ENCODE results near the gene HTR3B. TPM values are rescaled to one million over a fixed set of nuclear protein-coding genes. Genes with fewer than 3 reads are reported as not detected.

Gene HTR3B
- total and polyA plus RNA-seq, 2 of the 4 experiments (the other 2 are of a cell fraction): not detected

DNA sequence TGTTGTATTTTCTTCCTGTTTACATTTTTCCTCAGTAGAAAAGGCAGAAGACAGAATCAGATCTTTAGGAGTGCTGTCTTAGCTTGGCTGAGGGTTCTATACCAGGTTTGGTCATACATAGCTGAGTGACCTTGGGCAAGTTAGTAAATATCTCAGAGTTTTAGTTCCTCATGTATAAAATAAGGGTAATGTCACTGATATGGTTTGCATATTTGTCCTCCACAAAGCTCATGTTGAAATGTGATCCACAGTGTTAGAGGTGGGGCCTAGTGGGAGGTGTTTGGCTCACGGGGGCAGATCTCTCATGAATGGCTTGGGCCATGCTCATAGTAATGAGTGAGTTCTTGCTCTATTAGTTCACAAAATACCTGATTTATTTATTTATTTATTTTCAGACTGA is 62.8 kb downstream of the HTR3B start:
- H2BK15ac ChIP-seq (ENCODE audit: low read depth, low read length): no peak overlapping the region
- no peak overlapping the region for H2BK120ac ChIP-seq (ENCODE audit: low read depth, low read length)
- H3K9me3 ChIP-seq (ENCODE audit: control insufficient read depth, insufficient read depth, low read length): no peaks in the 10 kb centered on the region
- H3K27me3 ChIP-seq (ENCODE audit: control insufficient read depth, insufficient read depth, low read length): no peaks in the 10 kb centered on the region
- H2AK9ac ChIP-seq (replicated peaks; ENCODE audit: low read depth, low read length, poor library complexity): no peak overlapping the region
- no peak overlapping the region for H4K5ac ChIP-seq (ENCODE audit: low read depth, low read length)
- no peak overlapping the region for H4K91ac ChIP-seq (ENCODE audit: insufficient read depth, low read depth, low read length)
- ChIA-PET POLR2A (ENCODE audit: unreplicated experiment) (no interaction called here), CTCF (no interaction called here)
- no peak overlapping the region for H3K4ac ChIP-seq (ENCODE audit: low read depth, low read length)
- H3K4me3 ChIP-seq (ENCODE audit: insufficient read depth, low read depth, low read length): no peak overlapping the region
- BruUV-seq (replicated peaks): no TSS peak
- no peak overlapping the region for H3K23ac ChIP-seq (ENCODE audit: low read depth, low read length)
- no peak overlapping the region for H3K56ac ChIP-seq (ENCODE audit: extremely low read depth, insufficient read depth, low read length)
- no peaks in the 10 kb centered on the region for H3K9me1 ChIP-seq (ENCODE audit: insufficient read depth, low read length)
- H3K4me1 ChIP-seq (ENCODE audit: control insufficient read depth, insufficient read depth, low read length): no peaks in the 10 kb centered on the region
- H2BK5ac ChIP-seq (ENCODE audit: low read depth, low read length, poor library complexity, severe bottlenecking): no peak overlapping the region
- H2BK20ac ChIP-seq (ENCODE audit: low read depth, low read length): no peak overlapping the region
- H4K20me1 ChIP-seq (ENCODE audit: insufficient read depth, low read length): no peaks in the 10 kb centered on the region
- no peak for ATAC-seq (ENCODE audit: low read depth)
- no peak overlapping the region for H3K27ac ChIP-seq (ENCODE audit: insufficient read depth, low read length)
- dilution Hi-C loops (cut with HindIII; ENCODE audit: low sequenced_read_pairs, unreplicated experiment) (no loop called here), in situ Hi-C loops (cut with MboI; ENCODE audit: low sequenced_read_pairs) (no loop called here), intact Hi-C loops (cut with micrococcal nuclease) (no loop called here)
- TF ChIP-seq CEBPB (IDR thresholded peaks at IDR 0.05; ENCODE audit: low read depth, low read length) (no peak), RAD21 (IDR thresholded peaks at IDR 0.05; ENCODE audit: low read length) (no peak), SMC3 (IDR thresholded peaks at IDR 0.05; ENCODE audit: low read depth, low read length) (no peak), FOS (IDR thresholded peaks at IDR 0.05; ENCODE audit: low read depth, low read length) (no peak), BHLHE40 (IDR thresholded peaks at IDR 0.05; ENCODE audit: low read depth, low read length) (no peak), USF2 (IDR thresholded peaks at IDR 0.05; ENCODE audit: low read depth, low read length) (no peak), MXI1 (IDR thresholded peaks at IDR 0.05; ENCODE audit: borderline replicate concordance, low read depth, low read length) (no peak), CTCF (conservative IDR thresholded peaks at IDR 0.05; ENCODE audit: low read depth, low read length) (no peak), CHD1 (IDR thresholded peaks at IDR 0.05; ENCODE audit: low read depth, low read length) (no peak), MAFK (IDR thresholded peaks at IDR 0.05; ENCODE audit: low read depth, low read length) (no peak), RFX5 (IDR thresholded peaks at IDR 0.05; ENCODE audit: low read depth, low read length) (no peak), MAZ (IDR thresholded peaks at IDR 0.05; ENCODE audit: borderline replicate concordance, low read depth, low read length) (no peak), NFE2L2 (IDR thresholded peaks at IDR 0.05; ENCODE audit: low read depth, low read length) (no peak), POLR2A (IDR thresholded peaks at IDR 0.05; ENCODE audit: low read depth, low read length) (no peak), RCOR1 (IDR thresholded peaks at IDR 0.05; ENCODE audit: insufficient replicate concordance, low read length) (no peak)
- TF ChIP-seq, protein P1, sequence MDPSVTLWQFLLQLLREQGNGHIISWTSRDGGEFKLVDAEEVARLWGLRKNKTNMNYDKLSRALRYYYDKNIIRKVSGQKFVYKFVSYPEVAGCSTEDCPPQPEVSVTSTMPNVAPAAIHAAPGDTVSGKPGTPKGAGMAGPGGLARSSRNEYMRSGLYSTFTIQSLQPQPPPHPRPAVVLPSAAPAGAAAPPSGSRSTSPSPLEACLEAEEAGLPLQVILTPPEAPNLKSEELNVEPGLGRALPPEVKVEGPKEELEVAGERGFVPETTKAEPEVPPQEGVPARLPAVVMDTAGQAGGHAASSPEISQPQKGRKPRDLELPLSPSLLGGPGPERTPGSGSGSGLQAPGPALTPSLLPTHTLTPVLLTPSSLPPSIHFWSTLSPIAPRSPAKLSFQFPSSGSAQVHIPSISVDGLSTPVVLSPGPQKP (IDR thresholded peaks at IDR 0.05; ENCODE audit: borderline replicate concordance, low read depth, low read length): no peak
- no peaks in the 10 kb centered on the region for H3K36me3 ChIP-seq (ENCODE audit: control insufficient read depth, insufficient read depth, low read length)
- no peak overlapping the region for H3K4me2 ChIP-seq (ENCODE audit: low read depth, low read length)
- no peak overlapping the region for H4K8ac ChIP-seq (ENCODE audit: low read depth in 2 of 2, low read length in 2 of 2)
- H2AK5ac ChIP-seq (ENCODE audit: low read depth, low read length): no peak overlapping the region
- no peak overlapping the region for H3K14ac ChIP-seq (replicated peaks; ENCODE audit: low read depth, low read length)
- H3K79me1 ChIP-seq (ENCODE audit: low read depth in 1 of 2, low read length in 2 of 2): no peaks in the 10 kb centered on the region
- DNase-seq: no peak
- H3K18ac ChIP-seq (ENCODE audit: low read depth, low read length): no peak overlapping the region
- H2AFZ ChIP-seq (replicated peaks; ENCODE audit: low read length, poor library complexity): no peak overlapping the region
- WGBS, 2 experiments (ENCODE audit: extremely low coverage in 2 of 2, insufficient read length in 1 of 2): no CpG with 5 or more reads among the region's 1 CpG
- H3K9ac ChIP-seq (ENCODE audit: low read depth, low read length): no peak overlapping the region
